B cell (primary cell): ENCODE results near the gene NRXN2.

Experiments used
- CTCF ChIP-seq: fragments of 200-600 bp; IDR thresholded peaks from one replicate; pipeline ENCODE4 v1.8.0; 2022; ENCODE audit warnings: antibody characterized with exemption, mild to moderate bottlenecking
- EZH2 ChIP-seq: IDR thresholded peaks from 2 replicates; pipeline ENCODE4 v1.6.1; 2012; ENCODE audit warnings: borderline replicate concordance, low read depth, mild to moderate bottlenecking, moderate library complexity, low read length; ENCODE audit not compliant: insufficient read depth, poor library complexity, severe bottlenecking

- TF ChIP-seq CTCF = no peak
- no peak for TF ChIP-seq EZH2
Measured at GRCh38 chr11:64729851-64730382, 6.9 kb upstream of the NRXN2 start.
